HG03280 (cell line): Measurements from ENCODE around the gene YDJC.
A peak's percentile ranks its signal among the peaks of the same experiment; 100 is the strongest.
"Not testable (repeated sequence)": the region's sequence is repeated elsewhere in the genome, so short reads cannot be mapped to it uniquely, and the experiment has no call there.

Source experiments
- ATAC-seq: cut with Tn5 transposase; IDR thresholded peaks from one replicate; pipeline ENCODE4 v1.9.1; 2021; ENCODE audit warnings: mild to moderate bottlenecking, moderate library complexity; ENCODE audit not compliant: unreplicated experiment

YDJC gene, protein sequence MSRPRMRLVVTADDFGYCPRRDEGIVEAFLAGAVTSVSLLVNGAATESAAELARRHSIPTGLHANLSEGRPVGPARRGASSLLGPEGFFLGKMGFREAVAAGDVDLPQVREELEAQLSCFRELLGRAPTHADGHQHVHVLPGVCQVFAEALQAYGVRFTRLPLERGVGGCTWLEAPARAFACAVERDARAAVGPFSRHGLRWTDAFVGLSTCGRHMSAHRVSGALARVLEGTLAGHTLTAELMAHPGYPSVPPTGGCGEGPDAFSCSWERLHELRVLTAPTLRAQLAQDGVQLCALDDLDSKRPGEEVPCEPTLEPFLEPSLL

DNA sequence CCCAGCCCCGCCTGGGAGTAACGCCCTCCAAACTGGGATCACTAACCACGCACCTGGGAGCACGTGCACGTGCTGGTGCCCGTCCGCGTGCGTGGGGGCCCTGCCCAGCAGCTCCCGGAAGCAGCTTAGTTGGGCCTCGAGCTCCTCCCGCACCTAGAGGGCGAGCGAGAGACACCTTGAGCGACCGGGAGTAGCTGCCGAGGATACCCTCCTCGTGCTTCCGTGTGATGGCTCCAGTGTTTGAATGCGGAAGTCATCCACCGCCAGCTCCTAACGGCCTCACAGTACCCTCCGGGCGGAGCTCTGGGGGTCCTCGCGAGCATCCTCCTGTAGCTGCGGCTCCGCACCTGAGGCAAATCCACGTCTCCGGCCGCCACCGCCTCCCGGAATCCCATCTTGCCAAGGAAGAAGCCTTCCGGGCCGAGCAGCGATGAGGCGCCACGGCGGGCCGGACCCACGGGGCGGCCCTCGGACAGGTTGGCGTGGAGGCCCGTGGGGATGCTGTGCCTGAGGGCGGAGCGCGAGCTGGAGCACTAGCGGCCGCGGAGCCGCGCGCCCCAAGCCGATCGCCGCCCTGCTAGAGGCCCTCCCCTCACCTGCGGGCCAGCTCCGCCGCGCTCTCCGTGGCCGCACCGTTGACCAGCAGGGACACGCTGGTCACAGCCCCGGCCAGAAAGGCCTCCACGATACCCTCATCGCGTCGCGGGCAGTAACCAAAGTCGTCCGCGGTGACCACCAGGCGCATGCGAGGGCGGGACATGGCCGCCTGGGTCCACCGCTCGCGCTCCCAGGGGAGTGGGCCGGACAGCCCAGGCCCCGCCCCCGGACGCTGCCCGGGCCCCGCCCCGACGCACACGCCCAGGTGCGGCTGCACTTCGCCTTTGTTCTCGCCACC is at the start of gene YDJC:
Gene YDJC (minus strand): TSS at position 768 of the 895 bp plus-strand sequence. CDS start 8 bp downstream, at position 760.
- ATAC-seq: peak; percentile 87

DNA sequence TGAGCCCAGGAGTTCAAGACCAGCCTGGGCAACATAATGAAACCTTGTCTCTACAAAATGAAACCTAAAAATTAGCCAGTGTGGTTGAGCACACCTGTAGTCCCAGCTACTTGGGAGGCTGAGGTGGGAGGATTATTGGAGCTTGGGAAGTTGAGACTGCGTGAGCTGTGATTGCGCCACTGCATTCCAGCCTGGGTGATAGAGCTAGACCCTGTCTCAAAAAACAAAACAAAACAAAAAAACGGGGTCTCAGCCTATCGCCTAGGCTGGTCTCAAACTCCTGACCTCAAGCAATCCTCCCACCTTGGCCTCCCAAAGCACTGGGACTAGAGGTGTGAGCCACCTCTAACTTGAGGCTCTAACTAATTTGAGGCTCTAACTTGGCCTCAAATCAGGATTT is 49.6 kb upstream of the YDJC start:
- ATAC-seq: no peak

DNA sequence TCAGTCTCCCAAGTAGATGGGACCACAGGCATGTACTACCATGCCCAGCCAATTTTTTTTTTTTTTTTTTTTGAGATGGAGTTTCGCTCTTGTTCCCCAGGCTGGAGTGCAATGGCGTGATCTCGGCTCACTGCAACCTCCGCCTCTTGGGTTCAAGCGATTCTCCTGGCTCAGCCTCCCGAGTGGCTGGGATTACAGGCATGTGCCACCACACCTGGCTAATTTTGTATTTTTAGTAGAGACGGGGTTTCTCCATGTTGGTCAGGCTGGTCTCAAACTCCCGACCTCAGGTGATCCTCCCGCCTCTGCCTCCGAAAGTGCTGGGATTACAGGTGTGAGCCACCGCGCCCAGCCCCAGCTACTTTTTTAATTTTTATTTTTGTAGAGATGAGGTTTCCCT is 49.0 kb upstream of the YDJC start:
- not testable (repeated sequence) for ATAC-seq

DNA sequence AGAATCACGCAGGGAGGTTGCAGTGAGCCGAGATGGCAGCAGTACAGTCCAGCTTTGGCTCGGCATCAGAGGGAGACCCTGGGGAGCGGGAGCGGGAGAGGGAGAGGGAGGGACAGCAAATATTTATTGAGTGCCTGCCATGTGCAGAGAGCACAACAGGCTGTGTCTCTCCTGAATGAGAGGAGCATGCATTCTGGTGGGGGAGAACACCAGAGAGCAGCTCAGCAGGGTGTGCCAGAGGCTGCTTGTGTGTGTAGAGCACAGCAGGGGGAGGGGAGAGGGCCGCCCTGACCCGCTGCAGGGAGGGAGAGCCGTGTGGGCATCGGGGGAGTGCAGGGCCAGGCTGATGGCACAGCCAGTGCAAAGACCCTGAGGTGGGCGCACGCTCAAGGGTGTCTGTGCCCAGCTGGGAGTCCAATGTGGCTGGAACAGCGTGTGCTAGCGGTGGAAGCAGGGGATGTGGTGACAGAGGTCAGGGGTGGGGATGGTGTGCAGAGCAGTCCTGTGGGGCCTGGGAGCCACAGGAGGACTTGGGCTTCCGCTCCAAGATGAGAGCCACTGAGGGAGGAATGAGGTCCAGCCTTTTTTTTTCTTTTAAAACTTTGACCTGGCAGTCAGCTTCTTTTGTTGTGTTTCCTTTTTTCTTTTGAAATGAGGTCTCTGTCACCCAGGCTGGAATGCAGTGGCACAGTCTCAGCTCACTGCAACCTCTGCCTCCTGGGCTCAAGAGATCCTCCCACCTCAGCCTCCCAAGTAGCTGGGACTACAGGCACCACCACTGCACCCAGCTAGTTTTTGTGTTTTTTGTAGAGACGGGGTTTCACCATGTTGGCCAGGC is 48.0 kb upstream of the YDJC start:
- ATAC-seq: no peak

DNA sequence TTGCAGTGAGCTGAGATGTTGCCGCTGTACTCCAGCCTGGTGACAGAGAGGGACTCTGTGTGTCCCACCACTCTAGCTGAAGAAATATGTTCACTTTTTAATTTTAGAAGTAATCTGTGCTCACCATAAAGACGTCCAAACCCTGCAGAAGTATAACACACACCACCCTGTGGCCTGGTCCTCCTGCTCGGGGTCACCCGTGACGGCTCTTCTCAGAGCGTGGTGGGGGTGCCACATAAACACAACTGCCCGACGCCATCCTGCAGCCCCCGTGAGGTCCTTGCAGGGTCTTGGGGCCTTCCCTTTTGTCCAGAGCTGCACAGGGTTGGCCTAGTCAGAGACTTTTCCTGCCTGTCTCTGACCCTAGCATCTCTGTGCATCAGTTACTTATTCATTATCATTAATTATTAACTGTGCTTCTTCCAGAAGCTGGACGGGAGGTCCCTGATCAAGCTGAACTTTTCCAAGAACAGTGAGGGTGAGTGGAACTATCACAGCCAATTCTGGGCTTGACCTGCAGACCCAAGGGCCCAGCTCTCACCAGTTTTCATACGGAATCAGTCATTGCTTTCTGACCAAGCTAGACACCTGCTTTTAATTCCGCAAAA is 44.9 kb upstream of the YDJC start:
- no peak for ATAC-seq

DNA sequence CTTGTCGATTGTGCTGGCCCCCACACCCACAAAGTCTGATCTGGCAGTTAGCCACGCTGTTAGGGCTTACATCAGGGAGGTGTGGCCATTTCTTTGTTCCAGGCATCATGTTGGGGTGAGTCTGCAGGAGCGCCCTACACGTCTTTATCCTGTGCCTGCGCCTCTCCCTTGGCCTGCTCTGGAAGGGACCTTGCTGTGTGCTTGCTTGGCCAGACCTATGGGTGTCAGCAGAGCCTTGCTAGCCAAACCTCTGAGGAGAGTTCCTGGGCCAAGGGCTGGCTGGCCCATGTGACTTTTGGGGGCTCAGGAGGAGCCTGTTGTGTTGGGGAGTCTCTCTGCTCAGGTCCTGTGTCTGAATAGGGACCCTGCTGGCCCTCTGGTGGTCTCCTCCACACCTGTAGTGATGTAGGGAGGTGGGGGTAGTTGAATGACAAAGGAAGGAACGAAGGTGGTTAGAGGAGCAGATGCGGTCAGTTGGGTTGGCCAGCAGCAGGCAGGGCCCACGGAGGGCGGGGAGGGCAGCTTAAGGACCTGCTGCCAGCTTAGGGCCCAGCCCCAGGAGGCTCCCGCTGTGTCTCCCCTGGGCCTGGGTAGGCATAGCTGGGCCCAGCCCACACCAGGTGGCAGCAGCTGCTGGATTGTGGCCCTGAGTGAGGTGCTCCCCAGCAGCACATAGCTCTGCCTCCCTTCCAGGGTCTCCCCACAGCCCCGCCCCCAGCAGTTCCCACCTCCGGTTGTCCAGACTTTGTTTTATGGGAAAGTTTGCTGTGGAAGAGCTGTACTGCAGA is 43.9 kb upstream of the YDJC start:
- ATAC-seq: no peak

DNA sequence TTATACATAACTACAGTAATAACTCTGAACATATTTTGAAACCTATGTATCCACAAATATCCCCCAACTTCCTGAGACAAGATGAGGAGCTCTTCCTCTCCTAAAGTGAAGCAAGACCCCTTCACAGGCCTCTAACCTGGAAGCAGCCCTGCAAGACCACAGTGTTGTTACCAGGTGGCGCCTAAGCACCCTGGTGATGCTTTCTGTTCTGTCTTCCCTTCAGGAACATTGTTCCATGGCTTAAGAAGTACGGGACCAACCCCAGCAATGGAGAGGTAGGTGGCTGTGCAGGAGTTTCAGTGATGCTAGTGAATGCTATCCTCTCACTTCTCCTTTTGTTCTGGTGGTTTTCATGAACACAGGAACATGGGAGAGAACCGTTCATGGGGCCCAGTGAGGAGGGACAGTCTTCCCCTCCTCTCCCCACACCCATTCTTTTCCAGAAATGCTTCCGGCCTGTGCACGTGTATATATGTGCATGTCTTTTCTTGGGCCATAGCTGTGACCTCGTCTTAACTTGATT is 42.3 kb upstream of the YDJC start:
- no peak for ATAC-seq

DNA sequence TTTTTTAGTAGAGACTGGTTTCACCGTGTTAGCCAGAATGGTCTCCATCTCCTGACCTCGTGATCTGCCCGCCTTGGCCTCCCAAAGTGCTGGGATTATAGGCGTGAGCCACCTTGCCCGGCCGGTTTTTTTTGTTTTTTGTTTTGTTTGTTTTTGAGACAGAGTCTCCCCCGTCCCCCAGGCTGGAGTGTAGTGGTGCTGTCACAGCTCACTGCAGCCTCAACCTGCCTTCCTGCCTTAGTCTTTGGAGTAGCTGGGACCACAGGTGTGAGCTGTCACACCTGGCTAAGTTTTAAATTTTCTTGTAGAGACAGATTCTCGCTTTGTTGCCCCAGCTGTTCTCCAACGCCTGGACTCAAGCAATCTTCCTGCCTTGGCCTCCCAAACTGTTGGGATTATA is 39.2 kb upstream of the YDJC start:
- ATAC-seq: no peak

DNA sequence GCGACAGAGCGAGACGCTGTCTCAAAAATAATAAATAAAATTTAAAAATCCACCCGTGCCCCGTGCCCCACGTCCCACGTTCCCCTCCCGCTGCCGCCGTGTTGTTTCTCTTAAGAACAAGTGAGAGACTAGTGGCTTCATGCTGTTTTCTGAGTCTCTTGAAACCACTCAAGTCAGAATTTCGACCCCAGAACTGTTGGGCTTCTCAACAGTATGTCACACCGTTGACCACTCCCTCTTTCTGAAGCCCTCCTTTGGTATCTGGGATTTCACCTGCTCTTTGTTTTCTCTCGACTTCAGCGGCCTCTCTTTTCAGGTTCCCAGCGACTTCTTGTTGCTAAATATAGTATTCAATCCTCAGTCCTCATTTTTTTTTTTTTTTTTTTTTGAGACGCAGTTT is 37.0 kb upstream of the YDJC start:
- ATAC-seq: no peak

DNA sequence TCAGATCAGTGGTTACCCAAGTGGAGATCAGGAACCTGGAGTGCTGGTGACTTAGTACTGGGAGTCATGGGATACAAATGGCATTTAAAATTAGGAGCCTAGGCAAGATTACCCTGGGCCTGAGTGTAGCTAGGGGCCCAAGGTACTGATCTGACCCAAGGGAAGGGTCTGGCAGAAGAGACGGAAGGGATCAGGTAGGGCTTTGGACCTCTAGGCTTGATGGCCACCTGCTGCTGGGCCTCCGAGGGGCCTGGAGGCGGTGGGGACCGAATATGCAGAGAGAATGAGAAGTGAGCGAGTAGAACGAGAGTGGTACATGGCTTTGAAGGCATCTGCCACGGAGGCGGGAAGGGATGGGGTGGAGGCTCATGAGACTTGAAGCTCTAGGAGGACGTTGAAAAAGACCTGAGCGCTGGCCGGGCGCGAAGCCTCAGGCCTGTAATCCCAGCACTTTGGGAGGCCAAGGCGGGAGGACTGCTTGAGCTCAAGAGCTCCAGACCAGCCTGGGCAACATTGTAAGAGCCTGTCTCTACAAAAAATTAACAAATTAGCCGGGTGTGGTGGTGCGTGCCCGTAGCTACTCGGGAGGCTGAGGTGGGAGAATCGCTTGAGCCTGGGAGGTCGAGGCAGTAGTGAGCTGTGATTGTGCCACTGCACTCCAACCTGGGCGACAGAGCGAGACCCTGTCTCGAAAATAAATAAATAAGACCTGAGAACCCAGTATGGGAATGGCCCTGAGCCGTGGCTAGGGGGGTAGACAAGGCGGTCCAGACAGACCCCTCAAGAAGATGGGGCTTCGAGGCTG is 35.4 kb upstream of the YDJC start:
- ATAC-seq: no peak

DNA sequence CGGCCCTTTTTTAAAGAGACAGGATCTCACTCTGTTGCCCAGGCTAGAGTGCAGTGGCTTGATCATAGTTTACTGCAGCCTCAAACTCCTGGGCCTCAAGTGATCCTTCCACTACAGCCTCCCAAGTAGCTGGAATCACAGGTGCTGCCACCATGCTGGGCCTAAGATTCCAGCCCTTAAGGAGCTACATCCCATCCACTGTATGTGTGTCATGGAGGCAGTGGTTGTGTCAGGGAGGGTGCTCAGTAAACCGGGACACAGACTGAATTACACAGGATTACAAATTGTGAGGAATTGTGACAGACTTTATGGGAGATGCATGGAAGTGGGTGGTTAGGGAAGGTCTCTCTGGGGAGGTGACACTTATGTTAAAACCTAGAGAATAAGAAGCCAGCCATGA is 33.9 kb upstream of the YDJC start:
- ATAC-seq: no peak

DNA sequence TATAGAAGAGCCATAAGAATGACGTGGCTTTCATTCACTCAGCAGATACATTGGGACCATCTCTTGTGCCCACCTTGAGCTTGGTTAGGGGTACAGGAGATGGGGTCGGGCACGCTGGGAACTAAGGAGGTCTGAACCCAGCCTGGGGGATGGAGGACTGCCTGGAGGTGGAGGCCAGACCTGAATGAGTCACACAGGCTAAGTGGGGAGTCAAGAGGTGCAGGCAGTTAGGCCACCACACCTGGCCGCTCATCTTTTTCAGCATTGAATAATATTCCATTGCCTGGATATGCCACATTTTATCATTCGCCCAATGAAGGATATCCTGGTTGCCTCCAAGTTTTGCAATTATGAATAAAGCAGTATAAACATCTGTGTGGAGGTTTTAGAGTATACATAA is 32.2 kb upstream of the YDJC start:
- no peak for ATAC-seq

DNA sequence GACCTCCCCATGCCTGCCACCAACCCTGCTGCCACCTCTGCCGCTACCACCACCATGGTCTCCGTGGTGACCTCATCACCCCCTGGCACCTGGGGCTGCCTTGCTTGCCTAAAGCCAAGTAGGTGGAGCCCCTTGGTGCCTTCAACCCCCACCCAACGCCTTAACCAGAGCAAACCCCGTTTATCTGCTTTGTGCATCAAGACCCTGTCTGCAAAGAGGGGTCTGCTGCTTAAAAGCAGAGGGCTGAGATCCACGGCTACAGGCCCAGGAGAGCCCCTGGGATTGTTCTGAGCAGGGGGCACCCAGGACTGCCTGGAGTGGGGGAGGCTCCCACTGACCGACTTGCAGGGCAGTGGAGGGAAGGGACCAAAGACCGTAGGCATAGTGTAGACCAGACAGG is 31.1 kb upstream of the YDJC start:
- ATAC-seq: no peak

DNA sequence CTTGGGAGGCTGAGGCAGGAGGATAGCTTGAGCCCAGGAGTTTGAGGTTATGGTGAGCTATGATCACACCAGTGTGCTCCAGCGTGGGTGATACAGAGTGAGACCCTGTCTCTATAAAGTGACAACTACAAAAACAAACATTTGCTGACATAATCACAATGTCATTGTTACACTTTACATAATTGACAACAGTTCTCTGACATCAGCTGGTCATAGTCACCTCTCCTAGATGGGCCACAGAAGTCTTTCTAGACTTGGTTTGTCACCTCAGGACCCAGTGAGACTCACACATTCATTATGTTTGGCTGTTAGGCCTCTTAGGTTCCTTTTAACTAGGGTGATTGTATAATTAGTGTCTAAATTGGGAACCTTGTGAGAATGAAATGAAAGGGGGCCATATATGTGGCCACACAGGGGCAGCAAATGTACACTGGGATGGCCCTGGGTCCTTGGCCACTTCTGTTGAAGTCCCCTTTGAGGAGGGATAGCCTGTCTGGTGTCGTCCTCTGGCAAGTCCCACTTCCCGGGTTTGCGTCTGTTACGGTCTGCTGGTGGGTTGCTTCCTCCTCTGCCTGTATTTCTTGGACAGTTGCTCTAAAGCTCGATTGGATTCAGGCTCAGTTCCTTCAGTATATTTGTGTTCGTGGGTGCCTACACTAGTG is 30.2 kb upstream of the YDJC start:
- ATAC-seq: no peak

DNA sequence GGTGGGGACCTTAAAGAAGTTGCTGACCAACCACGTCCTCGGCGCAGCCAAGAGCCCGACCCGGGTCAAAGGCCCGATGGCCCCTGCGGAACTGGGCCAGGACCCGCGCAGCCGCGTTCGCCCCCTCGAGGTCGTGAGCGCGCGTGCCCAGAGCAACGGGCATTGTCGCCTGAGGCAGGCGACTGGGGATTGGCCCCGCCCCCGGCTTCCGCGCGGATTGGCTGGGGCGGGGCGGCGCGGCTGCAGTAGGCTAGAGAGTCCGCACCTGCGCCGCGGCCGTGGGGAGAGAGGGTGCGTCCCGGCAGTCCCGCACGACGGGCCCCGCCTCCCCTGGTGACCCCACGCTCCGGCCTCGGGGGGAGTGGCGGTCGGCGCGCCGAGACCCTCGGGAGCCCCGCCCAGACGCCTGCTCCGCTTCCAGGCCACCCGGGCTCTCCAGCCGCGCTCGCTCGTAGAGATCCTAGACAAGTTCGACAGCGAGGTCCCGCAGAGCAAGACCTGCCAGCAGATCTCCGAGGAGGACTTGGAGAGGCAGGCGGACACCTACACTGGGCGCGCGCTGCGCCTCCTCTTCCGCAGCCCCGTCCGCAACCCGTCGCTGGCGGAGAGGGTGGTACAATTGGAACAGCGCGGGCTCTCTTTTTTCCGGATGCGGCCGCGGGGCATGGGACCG is 27.7 kb upstream of the YDJC start:
- ATAC-seq: peak; percentile 78

DNA sequence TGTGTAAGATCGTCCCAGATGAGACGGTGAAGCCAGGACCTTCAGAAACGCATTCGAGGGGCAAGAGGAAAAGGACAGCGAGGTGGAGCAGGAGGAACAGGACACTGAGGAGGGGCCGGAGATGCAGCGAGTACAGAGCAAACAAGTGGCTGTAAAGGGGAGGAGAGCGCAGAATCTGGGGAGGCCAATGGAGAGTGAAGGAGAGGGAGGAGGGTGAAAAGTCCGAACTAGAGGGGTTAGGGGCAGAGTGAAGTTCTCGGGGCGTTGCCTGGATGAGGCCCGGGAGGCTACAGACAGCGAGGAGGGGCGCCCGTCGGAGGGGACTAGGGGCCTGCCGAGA is 27.2 kb upstream of the YDJC start:
- ATAC-seq: no peak

DNA sequence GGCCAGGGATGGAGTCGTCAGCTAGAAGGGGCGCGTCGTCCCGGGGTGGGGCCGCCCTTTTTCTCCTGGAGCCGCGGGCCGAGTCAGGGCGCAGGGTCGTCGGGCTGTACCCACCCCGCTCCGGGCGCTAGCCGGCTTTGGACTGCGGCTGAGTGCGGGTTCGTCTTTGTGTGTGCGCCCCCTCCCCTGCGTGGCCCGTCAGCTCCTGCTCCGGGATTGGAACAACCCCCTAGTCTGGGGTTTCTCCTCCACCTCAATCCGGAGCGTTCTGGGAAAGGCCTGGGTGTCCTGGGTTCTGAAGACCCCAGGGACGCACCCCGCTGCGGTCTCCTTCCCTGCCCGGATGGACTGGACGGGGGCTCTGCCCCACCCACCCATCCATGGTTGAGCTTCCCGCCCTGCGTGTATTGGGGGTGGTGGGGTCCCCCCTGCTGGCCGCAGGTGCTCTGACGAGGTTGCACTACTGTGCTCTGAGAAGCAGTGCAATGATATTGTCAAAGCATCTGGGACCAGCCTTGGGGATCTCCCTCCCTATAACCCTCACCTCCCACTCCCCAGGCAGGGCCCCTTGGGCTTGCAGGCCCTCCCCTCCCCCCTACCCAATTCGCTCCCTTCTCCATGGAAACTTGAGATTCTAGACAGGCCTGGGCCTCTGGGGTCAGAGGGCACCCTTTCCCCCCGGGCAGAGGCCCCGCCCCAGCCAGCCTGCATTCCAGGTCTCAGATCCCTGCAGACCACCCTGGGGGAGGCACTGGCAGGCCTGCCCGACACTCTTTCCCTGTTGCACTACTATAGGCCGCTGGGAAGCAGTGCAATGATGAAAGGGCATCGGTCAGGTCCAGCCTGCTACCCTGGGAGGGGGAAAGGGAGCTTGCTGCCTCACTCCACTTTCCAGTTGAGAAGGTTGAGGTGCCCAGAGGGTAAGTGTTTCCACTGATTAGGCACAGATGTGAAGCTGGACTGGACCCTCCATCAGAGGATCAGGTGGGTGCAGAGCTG is 23.0 kb upstream of the YDJC start:
- ATAC-seq: peak; percentile 9
